Left hindlimb (tissue), 1 donor: Measurements from ENCODE around the gene GRM7.

ENCODE experiments used
- DNase-seq: peaks from one replicate; pipeline ENCODE4 v3.0.0-alpha.2; 2018

The GRM7 gene

DNA sequence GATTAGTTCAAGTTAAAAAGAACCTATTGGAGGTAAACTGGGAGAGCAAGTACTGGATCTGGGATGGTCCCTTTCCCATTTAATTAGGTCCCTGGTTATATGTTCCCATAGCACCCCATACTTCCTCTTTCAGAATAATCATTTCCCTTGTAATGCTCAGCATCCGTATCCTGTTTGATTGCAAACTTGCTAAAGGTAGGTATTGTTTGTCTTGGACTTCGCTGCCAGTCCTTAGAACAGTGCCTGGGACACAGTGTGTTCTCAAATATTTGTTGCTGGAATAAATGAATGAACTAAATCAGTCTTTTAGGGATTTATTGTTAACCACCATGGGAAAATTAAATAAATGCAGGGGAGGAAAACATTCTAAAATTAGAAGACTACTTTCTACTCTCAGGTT is 299.8 kb downstream of the GRM7 start:
- no peak for DNase-seq

DNA sequence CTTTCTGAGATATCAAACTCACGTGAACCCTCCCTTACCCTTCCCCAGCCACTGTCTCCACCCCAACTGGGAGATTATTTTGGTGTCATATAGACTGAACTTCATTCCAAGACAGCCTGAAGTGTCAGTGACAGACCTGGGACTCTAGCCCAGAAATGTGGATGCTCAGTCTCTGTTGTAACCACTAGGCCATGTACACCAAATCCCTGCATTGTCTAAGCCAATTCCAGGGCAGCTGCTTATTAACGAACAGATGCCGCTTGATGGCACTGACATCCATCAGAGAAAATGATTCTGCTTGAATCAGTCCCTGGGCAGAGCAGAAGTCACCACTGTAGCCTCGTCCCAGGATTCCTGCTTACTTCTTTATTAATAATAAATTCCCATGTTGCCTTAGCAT is 305.5 kb downstream of the GRM7 start:
- DNase-seq = peak; percentile 26

DNA sequence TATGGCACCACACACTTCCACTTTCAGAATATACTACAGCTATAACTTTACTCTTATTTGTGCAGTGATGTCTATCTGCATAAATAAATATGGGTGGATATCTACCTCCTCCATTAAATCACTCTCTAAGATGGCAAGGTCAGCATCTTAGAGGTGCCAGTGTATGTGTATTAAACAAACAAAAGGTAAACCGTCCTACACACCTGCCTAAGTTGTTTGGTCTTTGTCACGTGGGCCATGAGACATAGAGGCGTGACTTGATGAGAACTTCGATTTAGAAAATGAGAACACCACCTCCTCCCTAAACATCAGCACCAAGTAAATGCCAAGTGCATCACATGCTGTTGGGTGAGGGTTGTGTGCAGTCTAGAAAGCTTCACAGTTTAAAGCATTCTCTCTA is 310.6 kb downstream of the GRM7 start:
- no peak for DNase-seq

DNA sequence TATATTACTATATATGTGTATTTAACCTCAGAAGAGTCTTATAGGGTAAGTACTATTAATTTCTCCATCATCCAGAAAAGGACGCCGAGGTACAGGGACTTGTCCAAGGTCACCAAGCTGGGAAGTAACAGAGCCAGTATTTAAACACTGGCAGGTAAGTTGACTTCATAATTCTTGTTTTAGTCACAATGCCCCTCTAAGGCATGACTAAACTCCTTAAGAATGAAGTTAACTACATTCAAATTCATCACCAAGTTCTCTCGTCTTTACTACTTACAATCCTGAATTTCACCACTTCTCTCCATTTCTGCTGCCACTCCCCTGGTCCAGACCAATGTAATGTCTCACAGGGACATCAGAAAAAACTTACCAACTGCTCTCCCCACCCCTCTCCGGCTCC is 312.1 kb downstream of the GRM7 start:
- no peak for DNase-seq

DNA sequence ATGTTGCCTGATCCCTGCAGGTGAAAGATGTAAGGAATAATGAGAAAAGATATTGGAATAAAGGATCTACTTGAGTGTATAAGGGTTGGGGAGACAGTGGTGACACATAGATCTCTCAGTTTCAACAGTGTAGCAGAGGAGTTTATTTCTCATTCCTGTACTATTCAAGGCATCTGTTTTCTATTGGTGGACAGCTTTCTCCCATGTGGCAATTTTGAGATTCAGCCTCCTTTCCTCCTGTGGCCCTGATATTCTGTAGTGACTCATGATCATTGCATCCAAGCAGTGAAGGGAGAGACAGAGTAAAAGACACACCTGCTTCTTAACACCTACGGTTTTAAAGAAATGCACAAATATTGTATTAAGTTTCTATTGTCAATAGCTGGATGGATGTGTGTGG is 327.6 kb downstream of the GRM7 start:
- no peak for DNase-seq

DNA sequence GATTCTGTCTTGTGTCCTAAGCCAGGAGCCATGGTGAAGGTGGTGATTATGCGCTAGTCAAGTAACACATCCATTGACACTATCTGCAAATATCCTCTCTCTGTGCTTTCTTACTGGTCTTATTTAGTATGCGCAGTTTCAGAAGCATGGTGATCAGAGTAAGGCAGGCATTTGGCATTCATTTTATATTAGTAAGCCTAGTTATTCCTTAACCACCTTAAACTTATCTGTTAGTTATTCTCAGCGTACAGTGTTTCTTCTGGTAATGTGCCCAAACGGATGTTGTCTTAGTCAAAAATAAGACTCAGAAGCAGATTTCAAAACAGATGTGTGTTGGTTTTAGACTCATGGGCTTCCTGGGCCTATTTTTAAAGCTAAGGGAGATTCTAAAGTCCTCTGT is 329.2 kb downstream of the GRM7 start:
- no peak for DNase-seq

DNA sequence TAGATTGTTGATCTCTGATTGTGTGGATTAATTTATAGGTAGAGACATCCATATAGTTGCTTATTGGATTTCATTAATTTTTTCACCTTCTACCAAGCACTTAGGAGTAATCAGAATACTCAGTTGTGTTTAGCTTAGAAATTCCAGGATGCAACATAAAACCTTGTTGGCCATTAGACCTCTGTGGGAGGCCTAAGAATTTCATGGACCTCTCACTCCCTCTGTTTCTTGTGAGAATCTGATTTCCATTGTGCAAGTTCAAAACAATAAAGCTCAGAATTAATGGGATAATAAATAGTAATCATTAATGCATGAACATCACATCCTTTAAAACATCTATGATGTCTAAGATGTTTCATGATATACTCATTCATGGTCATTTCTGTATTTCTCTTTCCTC is 332.4 kb downstream of the GRM7 start:
- DNase-seq = no peak

DNA sequence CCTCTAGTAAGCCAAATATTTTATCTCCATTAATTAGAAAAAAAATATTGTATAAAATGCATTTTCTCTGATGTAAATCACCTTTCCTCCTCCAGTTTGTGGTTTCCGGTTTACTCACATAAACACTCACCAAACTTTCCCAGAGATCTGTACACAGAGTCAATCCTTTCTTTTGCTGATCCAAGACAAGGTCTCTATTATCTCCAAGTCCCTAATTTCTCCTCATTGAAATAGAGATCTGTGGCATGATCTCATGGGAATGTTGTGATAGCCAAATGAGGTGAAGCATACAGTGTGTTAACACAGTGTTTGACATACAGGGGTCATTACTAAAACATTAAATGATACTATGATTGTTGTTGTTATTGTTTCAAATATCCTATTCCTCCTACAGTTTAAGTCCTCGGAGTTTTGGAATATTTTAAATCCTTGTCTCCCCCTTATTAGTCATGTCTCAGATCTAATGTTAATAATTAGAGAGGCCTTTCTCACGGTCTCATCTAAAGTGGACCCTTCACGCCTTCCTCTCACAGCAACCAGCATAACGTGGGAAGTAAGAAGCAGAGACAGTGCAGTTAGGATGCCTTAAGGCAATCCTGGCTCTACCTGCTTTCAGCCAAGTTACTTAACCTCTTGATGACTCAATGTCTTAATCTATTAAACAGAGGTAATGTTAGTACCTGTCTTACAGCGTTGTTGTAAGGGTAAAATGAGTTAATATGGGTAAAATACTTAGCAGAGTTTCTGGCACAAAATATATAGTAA is 333.3 kb downstream of the GRM7 start:
- no peak for DNase-seq

DNA sequence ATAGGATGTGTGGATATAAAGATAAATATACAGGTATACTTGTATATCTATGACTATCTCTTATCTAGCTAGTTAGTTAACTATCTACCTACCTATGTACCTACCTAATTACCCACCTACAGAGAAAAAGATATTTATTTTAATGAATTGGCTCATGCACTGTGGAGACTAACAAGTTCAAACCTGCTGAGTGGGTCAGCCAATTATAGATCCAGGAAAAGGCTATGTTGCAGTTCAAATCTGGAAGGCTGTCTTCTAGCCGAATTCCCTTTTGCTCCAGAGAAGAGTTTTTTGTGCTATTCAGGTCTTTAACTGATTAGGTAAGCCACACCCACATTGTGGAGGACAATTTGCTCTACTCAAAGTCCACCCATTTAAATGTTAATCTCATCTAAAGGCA is 335.0 kb downstream of the GRM7 start:
- DNase-seq = no peak

DNA sequence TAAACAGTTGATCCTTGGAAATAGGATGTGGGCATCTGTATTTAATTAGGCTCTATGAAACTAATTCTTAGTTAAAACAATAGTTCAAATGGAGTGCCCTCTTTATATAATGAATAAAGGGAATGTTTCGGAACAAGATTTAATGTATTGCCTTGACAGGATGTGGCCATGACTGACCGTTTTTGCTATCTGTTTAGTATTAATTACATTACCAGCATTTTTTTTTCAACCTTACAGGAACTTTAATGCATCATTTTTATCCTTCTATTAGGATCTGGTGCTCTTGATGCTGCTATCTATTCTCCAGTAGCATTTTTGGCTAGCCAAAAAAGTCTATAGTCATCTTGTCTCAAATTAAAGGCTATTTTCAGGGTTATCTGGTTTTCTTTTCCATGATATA is 340.9 kb downstream of the GRM7 start:
- DNase-seq = no peak

DNA sequence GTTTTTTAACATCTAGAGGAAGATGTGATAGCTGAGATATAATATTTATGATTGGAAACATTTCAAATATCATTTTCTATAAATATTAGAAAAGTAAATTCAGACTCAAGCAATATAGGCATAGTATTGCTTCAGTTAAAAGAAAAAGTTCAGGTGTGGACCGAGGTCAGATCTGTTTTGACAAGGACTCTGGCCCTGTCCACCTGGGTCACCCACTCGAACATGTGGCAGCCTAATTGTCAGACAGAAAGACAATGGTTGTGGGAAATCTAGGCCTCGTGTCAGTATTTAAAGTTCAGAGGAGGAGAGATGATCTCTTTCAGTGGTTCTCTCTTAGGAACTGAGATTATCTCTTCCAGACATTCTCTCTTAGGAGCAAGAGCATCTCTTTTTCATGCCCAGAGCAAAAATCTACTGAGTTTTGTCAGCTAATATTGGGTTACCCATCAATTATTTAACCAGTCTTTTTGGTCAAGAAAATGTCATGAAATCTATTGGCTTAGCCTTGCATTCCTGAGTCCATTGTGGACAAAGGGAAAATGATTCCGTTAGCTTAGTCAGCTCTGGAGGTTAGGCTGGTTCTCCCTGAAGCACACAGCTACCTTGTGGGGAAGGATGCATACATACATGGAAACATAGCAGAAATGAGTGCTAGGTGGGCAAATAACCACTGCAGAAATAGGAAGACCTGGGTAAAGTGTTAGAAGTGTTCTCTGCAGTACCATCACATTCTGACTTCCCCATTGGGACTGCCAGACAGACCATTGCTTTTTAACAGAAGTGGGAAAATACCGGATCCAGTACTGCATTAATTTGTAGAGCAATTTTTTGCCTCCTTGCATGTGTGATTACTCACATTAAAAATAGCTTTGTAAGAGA is 343.3 kb downstream of the GRM7 start:
- no peak for DNase-seq

DNA sequence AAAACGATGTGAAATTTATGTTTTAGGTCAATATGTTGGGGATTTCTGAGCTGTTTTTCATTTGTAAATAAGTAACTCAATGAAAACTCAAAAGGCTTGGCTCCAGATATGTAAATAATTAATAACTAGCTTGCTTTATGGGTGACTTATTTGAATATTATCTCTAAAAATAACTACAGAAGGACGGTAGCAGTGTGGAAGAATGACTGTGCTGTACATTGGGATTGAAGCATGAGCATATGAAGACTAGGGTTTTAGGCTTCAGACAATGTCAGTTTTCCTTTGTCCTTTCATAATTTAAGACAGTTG is 343.9 kb downstream of the GRM7 start:
- no peak for DNase-seq

DNA sequence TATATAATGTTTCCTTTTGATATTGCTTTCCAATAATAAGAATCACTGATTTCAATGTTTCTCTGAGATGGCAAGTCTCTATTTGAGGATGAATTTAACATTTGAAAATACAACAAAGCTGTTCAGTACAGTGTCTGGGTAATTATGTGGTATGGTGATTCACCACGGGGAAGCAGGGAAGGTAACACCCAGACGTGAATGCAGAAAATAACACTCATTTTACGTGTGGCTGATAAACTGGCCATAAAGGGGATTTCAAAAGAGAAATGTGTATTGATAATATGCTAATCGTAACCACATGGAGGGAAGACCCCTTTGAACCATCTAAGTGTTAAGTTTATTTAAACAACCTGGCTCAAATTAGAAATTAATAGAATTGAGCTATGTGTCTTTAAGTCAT is 344.6 kb downstream of the GRM7 start:
- no peak for DNase-seq

DNA sequence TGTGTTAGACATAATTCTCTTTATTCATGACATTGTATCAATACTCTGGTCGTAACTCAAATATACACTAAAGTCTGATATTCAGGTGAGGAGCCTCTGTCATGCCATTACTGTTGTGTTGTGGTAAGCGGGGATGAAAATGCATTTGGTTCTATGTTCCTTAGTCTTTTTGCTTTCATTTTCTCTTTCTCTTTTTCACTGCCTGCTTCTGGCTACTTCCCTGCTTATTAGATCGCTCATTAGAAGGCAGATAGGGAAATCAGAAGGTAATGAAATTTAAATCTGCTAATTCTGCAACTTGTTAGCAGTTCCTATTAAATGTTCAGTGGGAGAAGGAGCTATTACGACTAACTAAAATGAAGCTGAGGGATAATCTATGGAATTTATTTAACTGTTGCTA is 345.0 kb downstream of the GRM7 start:
- DNase-seq = no peak

DNA sequence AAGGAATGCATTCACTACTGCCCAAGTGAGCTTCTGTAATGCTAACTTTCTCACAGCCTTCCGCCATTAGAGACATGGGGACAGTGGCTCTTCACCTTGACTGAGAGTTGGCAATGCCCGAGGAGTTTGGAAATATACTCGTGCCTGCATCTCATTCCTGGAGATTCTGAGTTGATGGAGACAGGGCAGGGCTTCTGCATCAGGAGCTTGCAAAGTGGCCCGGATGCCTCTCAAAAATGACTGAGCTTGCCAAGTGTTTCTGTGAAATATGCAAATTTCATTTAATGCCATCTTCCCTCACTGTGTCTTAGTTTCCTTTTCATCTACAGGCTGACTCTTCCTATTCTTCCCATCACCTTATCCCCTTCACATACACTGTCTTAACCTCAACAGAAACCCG is 346.2 kb downstream of the GRM7 start:
- DNase-seq = no peak

DNA sequence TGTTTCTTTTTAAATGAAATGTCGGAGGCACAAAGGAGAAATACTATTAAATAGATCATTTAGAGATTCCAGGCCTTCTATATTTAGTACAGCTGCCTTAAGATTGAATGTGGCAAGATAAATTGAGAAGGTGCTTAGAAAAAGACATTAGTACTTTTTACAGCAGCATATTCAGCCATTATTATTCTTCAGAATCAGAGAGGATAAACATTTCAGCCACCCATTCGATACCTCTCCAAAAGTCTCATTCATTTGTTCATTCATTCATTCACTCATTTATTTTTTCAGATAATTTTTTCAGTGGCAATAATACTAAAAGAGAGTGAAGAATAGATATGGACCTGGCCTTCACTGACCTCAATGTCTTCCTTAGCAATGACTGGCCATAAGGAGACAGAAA is 347.0 kb downstream of the GRM7 start:
- DNase-seq = no peak

DNA sequence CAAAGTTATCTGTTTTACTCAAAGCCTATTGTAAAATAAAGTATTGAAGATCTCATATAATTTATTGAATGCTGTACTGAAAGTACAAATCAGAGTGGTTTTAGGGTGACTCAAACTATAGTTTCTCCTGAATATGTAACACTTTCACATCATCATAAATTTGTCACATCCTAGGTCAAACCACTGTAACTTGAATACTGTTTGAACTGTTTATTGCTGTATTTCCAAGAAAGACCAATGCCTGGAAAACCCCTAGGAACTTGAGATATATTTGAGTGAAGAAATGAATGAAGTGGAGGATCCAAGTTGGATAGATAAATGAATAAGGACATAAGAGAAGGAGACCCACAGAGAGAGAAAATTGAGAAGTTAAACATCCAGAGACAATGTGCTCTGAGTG is 348.2 kb downstream of the GRM7 start:
- no peak for DNase-seq

DNA sequence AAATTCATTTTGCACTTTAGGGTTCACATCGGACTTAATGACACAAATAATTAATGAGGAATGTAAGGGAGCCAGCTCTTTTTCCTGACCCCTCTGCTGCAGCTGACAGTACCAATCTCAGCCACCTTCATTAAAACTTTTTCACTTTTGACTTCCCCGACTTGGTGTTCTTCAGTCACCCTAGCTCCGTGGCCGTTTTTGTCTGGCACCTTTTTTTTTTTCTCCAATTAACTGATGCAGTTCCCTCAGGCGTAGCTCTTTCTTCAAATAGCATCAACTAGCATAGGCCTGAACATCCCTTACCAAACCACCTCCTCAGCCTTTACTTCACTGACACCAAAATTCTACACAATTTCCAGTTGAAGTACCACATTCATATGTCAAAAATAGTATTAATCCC is 350.8 kb downstream of the GRM7 start:
- no peak for DNase-seq

DNA sequence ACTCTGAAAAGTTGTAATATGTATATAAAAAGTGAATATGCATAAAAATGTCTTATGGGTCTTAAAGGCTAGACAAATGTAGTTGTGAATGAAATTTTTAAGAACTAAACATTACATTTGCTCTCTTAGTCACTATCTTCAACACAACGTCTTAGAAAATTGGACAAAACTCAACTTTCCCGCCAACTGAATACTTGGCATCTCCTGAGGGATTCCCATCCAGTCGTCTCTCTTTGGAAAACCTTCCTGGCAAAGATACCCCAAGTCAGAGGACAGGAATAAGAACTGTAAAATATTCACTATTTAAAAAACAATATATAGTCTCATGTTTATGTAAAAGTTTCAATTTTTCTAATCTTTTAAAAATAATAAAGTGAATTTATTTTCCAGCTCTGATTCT is 354.8 kb downstream of the GRM7 start:
- no peak for DNase-seq

DNA sequence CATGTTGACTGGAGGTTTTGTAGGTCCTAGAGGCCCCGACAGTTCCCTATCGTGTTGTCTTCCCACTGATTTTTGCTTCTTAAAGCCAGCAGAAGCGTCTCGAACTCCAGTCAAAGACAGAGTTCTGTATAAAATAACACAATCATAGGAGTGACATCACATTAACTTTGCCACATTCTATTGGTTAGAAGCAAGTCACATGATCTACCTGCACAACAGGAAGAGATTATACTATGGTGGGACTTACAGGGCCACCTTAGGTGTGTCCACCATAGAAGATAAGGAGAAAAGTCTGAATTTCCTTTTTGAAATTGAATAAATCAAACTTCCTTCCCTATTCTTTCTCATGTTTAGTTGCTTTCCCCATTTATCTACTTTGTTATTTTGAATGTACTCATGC is 365.5 kb downstream of the GRM7 start:
- no peak for DNase-seq

DNA sequence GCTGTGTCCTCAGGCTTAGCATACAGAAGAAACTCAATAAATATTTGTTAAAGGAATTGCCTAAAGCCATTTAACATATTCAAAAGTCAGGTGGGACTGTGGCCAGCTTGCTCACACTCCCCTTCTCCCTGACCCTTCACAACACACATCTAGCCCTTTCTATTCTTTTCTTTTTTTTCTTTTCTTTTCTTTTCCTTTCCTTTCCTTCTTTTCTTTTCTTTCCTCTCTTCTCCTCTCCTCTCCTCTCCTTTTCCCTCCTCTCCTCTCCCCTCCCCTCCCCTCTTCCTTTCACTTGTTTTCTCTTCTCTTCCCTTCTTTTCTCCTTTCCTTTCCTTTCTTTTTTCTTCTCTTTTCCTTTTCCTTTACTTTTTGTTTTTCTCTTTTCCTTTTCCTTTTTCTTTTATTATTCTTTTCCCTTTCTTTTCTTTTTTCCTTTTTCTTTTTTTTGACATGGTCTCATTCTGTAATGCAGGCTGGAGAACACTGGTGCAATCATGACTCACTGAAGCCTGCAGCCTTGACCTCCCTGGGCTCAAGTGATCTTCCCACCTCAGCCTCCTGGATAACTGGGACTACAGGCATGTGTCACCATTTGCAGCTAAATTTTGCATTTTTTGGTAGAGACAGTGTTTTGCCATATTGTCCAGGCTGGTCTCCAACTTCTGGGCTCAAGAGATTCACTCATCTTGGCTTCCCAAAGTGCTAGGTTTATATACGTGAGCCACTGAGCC is 377.8 kb downstream of the GRM7 start:
- DNase-seq = no peak

DNA sequence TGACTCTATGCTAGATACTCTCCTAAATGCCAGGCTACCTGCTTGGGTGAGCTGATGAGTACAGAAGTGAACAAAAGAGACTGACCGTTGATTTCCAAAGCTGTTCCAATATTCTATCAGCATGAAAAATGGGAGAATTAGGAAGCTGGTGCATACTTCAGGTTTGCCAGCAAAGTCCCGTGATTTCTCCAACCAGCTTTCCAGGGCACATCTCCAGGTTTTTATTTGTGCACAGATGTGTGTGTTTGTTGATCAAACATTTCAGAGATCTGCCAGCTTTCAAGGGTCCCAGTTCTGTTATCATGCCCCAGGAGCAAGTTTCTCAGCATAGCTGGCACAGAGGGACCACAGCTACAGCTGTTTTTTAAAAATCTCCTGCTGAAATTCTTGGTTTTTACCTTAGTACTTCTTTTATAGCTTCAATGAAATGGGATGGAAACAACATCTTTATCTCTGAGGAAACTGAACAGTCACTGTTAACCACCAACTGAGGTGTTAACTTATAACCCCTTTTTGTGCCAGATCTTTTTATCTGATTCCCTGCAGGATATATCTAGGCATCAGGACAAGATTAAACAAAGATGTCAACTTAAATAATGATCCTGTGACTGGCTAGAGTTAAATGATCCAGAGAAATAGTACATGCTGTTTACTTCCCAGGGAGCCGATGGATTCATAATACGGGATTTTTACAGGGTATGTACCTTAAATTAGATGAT is 380.8 kb downstream of the GRM7 start:
- no peak for DNase-seq

DNA sequence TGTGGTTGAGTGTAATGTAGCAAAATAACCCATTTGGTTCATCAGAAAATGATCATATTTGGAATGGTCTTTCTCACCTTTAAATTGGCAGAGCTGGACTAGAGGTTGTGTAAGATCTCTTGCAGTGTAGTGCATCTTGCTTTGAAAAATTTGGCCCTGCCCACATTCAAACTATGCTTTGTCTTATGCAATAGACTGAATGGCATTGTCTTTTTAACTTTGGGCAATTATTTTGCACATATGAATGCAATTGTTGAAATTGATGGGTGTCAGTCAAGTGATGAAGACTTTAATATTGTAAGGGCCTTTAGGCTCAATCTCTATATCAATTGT is 381.4 kb downstream of the GRM7 start:
- DNase-seq = no peak
